Amniotic epithelial cell (primary cell): Measurements from ENCODE around the gene CALR3.
"Not testable (repeated sequence)": the region's sequence is repeated elsewhere in the genome, so short reads cannot be mapped to it uniquely, and the experiment has no call there.

ENCODE experiments used
- DNase-seq: peaks from one replicate; pipeline ENCODE4 v3.0.0-alpha.2; 2010; ENCODE audit warnings: low read depth

Gene CALR3

DNA sequence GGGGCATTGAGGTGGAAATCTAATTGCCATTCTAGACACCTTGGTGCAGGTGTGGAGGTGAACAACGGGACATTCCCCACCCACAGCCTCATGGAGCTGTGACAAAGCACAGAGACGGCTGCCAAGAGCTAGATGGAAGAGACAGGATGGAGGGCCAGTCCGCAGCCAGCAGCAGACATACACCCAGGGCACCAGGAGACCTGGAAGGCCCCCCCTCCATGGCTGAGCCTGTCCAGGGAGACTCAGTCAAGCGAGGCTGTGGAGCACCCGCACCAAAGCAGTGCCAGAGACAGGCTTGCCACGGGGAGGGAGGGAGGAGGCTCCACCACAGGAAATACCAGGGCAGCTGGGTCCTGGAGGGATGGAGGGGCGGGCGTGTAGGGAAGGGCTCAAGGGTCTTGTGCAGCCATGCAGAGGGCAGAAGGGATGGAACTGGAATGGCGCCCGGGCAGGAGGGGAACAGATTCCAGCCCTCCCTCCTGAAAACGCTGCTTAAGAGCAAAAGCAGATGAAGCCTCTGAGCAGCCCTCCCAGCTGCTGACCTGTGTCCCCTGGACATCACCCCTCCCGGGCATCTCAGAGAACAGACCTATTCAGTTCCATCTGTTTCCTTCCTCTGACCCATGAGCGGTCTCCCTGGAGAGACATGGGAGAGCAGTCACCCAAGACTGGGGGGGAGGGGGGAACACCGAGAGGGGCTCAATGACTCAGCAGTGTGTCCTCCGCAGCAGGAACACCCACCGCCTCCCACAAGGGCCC, 38.6 kb downstream of the CALR3 start:
- peak; percentile 27 for DNase-seq

DNA sequence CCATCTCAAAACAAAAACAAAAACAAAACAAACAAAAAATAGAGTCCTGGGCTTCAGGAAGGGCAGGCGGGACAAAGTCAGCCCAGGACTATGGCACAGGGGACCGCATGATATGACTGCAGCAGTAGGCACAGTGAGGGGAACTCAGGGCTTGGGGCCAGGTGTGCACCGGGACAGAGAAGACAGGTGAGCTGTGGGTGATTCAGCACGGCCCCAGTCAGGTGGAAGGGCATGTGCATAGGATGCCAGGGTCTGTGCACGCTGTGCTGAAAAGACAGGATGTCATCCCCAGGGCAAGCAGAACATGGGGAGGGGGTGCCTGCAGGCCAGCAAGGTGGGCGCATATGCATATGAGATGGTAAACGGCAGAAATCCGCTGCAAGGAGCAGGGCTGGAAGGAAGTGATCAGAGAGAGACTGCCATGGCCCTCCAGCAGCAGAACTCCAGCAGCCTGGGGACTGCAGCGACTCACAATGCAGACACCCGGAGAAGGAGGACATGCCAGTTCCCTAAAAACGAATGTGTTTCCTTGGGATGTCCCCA, 39.2 kb downstream of the CALR3 start:
- no peak for DNase-seq

DNA sequence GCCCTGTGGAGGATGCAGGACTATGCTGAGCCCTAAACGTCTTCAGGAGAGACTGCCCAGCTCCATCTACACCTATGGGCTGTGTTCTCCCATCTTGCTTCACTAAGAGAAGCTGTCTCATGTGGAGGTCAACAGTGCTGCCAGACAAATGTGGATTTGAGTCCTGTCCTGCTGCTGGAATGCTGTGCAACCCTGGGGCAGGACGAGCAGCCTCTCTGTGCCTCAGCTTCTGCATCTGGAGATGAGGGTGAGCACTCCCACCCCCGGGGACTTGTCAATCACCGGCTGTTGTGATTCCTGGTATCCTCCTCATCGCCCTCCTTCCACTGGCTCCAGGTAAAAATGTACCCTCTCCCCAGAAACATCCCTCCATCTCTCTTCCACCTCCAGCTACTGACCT, 40.5 kb downstream of the CALR3 start:
- no peak for DNase-seq

DNA sequence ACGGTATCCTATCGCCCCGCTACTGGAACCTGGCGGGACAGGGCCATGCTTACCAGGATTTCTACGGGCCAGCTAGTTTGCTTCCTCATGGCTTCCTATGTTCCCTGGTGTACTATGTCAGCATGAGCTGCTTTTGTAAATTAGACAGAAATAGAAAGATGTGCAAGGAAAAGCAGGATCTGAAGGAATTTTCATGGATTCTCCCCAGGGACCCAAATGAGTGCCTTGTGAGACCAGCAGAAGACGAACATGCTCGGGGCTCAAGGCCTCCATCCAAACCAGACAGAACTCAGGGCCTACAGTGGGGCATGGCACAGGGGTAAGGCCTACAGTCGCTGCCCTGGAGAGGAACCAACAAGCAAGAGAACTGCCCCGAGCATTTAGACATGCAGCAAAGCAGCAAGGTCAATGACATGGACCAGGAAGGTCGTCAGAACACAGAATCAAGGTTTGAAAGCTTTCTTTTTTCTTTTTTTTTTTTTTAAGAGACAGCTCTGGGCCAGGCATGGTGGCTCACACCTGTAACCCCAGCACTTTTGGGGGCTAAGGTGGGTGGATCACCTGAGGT, 41.5 kb downstream of the CALR3 start:
- no peak for DNase-seq

DNA sequence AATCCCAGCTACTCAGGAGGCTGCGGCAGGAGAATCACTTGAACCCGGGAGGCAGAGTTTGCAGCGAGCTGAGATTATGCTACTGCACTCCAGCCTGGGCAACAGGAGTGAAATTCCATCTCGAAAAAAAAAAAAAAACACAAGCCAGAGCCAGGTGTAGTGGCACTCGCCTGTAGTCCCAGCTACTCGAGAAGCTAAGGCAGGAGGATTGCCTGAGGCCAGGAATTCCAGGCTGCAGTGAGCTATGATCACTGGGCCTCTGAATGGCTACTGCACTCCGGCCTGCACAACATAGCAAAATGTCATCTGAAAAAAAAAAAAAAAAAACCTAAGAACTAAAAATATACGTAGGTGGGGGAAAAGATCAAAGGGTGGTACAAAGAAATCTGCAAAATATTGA, 43.6 kb downstream of the CALR3 start:
- DNase-seq: no peak

DNA sequence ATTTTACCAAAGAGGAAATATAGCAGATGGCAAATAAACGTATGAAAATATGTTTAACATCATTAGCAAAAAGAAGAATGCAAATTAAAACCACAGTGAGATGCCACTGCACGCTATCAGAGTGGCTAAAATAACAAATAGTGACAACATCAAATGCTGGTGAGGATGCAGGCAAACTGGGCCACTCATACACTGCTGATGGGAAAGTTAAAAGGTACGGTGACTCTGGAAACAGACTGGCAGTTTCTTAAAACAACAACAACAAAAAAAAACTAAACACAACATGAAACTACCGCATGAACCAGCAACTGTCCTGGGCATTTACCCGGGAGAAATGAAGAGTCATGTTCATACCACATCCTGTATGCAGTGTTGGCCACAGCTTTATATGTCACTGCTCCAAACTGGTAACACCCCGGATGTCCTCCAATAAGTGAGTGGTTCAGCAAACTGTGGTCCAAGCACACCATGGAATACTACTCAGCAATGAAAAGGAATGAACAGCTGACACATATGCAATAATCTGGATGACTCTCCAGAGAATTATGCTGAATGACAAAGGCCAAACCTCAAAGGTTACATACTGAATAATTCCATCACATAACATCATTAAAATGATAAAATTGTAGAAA, 46.5 kb downstream of the CALR3 start:
- DNase-seq: peak; percentile 69

DNA sequence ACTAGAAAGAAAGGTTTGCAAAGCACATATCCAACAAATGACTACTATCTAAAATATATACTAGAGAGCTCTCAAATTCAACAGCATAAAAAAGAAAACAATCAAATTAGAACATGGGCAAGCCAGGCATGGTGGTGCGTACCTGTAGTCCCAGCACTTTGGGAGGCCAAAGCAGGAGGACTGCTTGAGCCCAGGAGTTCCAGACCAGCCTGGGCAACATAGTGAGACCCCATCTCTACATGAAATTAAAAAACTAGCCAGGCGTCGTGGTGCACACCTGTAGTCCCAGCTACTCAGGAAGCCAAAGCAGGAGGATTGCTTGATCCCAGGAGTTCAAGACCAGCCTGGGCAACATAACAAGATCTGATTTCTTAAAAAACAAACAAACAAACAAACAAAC, 47.1 kb downstream of the CALR3 start:
- not testable (repeated sequence) for DNase-seq

DNA sequence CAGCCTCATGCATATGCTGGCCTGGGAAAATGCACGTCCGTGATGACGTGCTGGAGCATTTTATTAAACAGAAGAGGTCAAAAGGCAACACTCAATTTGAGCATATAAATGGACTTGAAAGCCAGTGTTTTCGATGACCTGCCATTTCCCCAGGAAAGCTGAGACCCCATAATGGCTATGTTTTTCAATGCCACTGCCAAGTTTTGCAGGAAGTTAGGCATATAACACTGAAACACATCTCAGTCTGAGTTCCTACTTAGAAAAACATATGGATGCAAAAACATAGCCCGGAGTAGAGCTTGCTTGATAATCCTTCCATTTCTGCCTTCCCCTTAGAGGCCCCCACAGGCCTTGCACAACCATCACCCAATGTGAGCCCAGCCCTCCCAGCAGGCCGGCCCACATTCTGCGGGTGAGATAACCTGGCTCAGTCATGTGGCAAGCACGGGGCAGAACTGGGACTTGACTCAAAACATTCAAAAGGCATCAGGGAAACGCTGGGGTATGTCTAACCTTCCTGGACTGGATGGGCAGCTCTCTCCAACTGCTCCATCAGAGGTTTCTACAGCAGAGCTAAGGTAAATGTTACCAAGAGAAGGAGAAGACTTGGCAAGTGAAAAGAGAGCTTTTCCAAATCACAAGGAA, 49.1 kb downstream of the CALR3 start:
- DNase-seq: peak; percentile 97

DNA sequence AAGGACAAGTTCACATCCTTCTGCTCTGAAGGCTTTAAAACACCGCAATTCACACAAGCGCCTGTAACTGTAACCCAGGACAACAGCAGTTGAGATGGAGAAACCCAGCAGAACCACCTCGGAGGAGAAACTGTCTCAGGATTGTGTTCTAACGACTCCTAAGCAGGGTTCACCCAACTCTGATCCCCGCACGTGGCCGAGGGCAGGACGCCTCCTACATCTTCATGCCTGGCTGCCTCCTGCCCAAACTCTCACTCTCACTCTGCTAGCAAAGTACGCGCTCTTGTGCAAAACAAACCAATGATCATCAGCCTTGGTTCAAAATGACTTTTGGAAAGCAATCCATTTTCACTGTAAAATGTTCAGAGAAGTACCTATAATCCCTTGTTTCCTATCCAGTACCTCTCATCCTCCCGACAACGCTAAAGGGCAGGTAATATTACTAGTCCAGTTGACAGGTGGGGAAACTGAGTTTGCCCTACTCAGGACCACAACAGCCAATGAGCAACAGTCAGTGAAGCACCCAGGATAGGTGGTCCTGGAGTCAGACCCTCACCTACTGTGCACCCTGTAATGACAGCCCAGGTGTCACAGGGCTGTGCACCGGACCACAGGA, 49.8 kb downstream of the CALR3 start:
- no peak for DNase-seq

DNA sequence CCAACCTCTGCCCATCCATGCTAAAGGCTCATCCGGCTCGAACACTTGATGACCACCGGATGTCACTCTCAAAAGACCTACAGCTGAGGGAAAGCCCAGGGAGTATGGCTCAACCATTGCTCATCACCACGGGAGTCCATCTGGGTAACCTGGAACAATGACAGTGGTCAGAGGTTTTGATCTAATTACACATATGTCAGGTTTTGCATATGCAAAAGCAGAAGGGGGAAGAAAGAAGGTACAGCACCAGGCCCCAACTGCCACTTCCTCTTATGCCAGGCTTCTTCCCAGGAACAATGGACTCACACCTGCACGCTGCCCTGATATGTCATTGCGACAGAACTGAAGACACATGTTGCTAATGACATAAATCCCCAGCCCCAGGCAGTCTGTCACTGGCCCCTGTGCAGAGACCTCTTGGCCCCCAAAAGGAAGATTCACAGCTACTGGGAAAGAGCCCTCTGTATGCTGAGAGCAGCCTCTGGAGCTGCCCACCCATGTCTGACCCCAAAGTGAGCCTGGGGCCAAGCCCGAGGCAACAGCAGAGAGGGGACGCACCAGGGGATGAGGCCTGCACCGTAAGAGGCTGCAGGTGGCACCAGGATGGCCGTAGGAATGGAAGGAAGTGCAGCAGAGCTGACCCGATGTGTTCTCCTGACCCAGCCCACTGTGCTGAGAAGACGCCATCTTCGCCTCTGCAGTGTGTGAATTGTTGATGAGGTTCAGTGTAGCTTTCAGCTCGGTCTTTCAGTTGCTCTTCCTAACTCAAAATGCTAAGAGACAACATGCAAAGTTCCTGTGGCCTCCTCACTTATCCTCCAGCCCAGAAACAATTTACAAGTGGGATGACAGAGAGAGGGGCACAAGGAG, 50.5 kb downstream of the CALR3 start:
- no peak for DNase-seq

DNA sequence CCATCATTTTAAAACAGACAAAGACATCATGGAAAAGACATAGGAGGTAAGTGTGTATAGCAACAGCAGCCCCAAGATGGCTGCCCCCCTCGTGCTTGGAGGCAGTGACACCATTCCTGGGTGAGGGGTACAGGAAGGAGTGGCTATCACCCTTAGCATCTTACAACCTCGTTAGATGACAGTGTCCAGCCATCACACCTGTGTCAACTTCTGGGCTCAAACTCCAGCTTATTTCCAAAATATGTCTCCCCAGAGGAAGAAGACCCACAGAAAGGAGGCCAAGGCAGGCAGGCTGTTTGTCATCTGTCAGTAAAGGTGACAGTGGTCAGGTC, 51.7 kb downstream of the CALR3 start:
- no peak for DNase-seq

DNA sequence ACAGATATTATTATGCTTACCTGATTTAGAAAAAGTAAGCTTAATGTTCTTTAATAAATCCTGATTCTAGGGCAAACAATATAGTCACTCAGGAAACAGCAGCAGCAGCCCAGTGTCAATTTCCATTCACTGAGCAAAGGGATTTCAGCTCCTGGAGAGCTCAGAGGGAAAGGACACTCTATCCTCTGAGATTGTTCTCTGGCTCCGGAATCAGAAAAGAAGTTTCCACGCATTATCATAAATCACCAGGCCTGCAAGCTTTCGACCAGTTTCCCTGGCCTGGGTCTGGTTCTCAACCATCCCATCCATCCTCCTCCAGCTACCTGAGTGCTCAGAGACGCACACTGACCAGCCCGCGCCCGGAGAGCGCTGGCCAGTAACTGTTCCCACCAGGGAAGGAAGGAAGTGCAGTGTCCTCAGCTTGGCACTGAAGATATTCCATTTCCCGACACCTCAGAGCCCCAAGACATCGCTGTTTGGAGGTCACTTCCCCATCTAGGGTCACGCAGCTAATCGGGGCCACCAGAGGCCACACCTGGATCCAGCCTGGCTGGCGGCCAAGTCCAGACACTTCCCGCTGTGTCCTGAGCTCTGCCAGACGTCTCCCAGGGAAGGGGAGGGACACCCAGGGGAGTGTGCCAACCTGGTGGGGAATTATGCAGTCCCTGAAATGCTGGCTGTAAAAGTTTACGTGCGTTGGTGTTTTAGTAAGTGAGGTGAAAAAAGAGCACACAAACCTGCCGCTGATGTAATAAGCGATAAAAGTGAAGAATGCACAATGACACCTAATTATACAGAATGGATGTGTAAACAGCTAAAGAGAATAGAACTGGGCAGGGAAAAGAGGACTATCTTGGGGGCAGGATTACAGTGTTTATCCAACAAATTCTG, 53.3 kb downstream of the CALR3 start:
- no peak for DNase-seq

DNA sequence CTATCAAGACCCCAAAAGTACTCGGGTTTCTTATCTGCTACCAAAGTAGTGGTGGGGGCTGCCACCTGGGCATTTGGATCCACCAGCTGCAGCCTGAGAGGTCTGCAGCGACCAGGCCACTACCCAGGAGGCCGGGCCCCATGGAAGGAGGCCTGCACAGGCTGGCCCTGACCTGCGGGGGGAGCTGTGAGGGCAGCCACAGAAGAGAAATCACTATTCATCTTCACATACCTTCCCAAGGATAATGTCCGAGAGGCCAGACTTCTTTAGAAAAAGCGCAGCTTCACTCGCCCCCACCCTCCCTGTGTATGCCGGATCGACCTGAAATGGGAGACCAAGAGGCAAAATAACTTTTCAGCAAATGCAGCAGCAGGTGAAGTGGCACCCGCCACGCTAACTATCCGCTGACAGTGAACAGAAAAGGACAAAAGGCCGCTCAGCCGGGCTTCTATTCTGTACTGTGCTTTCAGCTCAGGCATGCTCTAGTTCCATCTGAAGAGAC, 54.3 kb downstream of the CALR3 start:
- DNase-seq: peak; percentile 38

DNA sequence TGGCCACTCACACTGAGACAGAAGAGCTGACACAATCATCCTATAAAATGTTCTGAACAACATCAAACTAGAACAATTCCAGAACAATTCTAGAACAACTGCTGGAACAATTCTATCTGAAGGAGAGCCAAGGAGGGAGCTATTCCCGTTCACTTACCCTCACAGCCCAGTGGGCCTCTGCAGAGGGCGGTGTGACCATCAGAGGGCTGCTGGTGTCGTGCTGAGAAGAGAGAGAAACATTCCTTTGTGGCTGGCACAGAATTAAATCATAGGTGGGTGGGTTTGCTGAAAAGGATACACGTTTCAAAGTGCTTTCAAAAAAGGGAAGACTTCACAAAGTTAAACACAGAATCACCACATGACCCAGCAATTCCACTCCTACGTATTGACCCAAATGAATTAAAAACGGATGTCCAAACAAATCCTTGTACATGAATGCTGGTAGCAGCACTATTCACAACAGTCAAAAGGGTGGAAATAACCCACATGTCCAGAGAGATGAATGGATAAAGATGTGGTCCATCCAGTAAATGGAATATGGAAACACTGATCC, 59.1 kb downstream of the CALR3 start:
- DNase-seq: no peak

DNA sequence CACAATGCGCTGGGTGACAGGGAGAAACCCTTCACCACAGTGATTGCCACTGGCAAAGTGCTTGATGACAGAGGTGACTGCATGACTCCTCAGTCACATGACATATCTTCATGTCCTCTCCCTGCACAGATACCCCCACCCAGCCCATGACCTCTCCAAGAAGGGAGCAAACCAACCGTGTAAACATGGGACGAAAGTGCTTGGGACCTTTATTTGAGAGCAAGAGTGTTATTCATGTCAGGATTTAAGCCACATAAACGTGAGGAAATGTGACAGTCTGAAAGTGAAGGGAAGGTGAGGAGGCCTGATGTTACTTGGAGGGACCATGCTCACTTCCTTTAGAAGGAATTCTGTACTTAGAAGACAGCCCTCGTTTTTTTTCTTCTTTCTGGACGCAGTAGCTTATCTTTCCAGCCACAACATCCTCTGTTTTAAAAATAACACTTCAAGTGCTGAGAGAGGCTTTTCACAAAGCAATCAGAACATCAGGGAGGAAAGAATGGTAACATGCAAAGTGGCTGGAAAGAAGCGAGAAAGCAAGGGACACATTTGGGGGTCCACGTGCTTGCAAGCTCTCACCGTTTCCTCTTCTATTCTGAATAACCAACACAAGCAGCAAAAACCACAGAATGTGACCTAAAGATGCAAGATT, 59.8 kb downstream of the CALR3 start:
- DNase-seq: peak; percentile 42

DNA sequence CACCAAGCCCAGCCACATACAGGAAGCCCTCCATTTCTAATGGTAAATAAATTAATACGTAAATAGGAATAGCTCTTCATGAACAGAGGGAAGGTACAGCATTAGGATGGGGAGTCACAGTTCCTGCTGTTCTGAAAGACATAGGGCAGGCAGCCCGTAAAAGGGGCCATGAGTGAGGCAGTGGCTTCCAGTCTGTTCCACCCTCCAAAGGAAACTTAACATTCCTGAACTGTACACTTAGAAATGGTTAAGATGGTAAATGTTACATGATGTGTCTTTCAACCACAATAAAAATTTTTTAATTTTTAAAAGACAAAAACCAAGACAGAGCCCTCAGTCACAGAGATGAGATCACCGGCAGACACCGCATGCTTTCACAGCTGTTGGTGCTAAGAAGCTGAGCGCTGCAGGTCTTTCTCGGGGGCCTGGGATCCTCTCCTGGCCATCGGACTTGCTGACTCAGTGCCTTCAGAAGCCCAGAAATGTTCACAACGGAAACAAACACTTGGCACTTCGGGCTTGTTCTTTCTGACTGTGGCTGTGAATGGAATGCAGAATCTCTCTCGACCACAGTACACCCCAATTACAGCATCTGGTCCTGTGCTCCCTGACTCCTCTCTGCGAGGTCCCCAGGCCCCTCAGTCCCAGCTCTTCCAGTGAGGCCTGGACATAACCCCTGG, 60.6 kb downstream of the CALR3 start:
- peak; percentile 97 for DNase-seq

DNA sequence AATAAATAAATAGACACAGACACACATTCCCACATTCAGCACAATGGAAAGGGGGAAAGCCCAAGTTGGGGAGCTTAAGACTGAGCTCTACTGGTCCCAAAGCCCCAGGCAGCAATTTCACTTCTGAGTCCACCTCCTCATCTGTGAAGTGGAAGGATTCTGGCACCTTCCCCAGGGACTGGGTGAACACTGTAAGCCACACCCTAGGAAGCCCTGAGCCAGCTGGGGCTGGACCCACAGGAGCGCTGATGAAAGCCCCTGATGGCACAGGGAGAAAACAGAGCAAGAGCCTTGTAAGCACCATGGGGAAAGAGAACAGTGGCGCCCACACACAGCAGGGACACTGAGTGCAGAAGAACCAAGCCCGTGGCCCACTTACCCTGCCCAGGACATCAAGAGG, 62.0 kb downstream of the CALR3 start:
- DNase-seq: no peak

DNA sequence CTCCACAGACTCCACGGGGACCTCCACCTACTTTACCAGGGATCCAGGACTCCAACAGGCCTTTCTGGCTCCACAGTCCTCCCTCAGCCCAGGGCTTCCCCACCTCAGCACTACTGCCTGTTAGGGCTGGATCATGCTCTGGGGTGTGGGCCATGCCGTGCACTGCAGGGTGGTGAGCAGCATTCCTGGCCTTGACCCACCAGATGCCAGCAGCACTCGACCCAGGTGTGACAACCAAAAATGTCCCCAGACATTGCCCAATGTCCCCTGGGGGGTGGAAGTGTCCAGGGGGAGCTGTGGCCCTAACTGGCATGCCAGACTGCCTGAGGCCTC, 66.2 kb downstream of the CALR3 start:
- no peak for DNase-seq
